ENCODE measurements around the gene SNCA. TPM values are rescaled to one million over a fixed set of nuclear protein-coding genes. Genes with fewer than 3 reads are reported as not detected.

Gene SNCA
- total RNA-seq, 1 donor from 2014 or later: 2.2 TPM

DNA sequence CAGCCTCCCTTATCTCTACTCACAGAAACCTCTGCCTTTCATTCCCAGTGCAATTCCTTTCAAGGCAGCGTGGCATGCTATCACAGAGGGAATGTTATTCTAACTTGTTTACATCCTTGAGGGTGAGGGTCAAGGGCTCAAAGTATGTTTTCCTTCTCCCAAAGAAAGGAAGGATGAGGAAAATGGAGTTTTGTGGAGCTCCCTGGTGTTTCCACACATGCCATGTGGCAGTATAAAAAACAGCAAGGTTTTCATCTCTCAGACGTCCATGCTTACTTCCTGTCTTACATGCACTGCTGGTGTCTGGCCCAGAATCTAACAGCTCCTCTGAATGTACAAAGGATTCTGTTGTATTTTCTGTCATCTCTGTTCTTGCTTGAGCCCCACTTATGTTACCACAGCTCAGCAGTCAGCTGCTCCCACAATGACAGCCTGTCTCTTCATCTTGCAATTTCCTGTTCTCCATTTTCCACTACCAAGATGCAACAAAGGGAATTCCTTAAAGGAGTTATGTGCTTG lies 128.0 kb downstream of the SNCA start:
- Mint-ChIP-seq H3K9me3 (no peaks in the 10 kb centered on the region), H3K27me3 (no peaks in the 10 kb centered on the region), H3K36me3 (ENCODE audit: low read depth) (no peaks in the 10 kb centered on the region), H3K4me3 (no peak overlapping the region), H3K27ac (no peak overlapping the region), H3K4me1 (no peaks in the 10 kb centered on the region)
- DNase-seq (no peak), ATAC-seq (ENCODE audit: low read depth) (no peak)
- POLR2A ChIA-PET: no interaction called here
- intact Hi-C loops (cut with micrococcal nuclease): no loop called here
- TF ChIP-seq, protein P1, sequence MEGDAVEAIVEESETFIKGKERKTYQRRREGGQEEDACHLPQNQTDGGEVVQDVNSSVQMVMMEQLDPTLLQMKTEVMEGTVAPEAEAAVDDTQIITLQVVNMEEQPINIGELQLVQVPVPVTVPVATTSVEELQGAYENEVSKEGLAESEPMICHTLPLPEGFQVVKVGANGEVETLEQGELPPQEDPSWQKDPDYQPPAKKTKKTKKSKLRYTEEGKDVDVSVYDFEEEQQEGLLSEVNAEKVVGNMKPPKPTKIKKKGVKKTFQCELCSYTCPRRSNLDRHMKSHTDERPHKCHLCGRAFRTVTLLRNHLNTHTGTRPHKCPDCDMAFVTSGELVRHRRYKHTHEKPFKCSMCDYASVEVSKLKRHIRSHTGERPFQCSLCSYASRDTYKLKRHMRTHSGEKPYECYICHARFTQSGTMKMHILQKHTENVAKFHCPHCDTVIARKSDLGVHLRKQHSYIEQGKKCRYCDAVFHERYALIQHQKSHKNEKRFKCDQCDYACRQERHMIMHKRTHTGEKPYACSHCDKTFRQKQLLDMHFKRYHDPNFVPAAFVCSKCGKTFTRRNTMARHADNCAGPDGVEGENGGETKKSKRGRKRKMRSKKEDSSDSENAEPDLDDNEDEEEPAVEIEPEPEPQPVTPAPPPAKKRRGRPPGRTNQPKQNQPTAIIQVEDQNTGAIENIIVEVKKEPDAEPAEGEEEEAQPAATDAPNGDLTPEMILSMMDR (IDR thresholded peaks at IDR 0.05): no peak
- CTCF ChIA-PET: no interaction called here

GRCh38 chr4:89707467-89707866 lies 129.5 kb downstream of the SNCA start:
- DNase-seq: no peak
- ATAC-seq (ENCODE audit: low read depth): no peak

GRCh38 chr4:89704651-89705395 lies 132.1 kb downstream of the SNCA start:
- TF ChIP-seq, protein P1 (IDR thresholded peaks at IDR 0.05): no peak
- ChIA-PET CTCF (no interaction called here), POLR2A (no interaction called here)
- ATAC-seq (ENCODE audit: low read depth) (no peak), DNase-seq (no peak)
- no peaks in the 10 kb centered on the region for H3K36me3 Mint-ChIP-seq (ENCODE audit: low read depth)
- no peak overlapping the region for H3K4me3 Mint-ChIP-seq
- H3K4me1 Mint-ChIP-seq: no peaks in the 10 kb centered on the region
- intact Hi-C loops (cut with micrococcal nuclease): no loop called here
- no peaks in the 10 kb centered on the region for H3K9me3 Mint-ChIP-seq
- H3K27ac Mint-ChIP-seq: no peak overlapping the region
- no peaks in the 10 kb centered on the region for H3K27me3 Mint-ChIP-seq

More at GRCh38 chr4:89707467-89707866, 129.5 kb downstream of the SNCA start:
- intact Hi-C loops (cut with micrococcal nuclease): no loop called here
- no peak overlapping the region for H3K27ac Mint-ChIP-seq
- TF ChIP-seq, protein P1 (IDR thresholded peaks at IDR 0.05): no peak
- no peaks in the 10 kb centered on the region for H3K27me3 Mint-ChIP-seq
- ChIA-PET CTCF (no interaction called here), POLR2A (no interaction called here)
- no peak overlapping the region for H3K4me3 Mint-ChIP-seq
- no peaks in the 10 kb centered on the region for H3K4me1 Mint-ChIP-seq
- H3K9me3 Mint-ChIP-seq: no peaks in the 10 kb centered on the region
- no peaks in the 10 kb centered on the region for H3K36me3 Mint-ChIP-seq (ENCODE audit: low read depth)

GRCh38 chr4:89703829-89704590 lies 133.0 kb downstream of the SNCA start:
- TF ChIP-seq, protein P1 (IDR thresholded peaks at IDR 0.05): no peak
- Mint-ChIP-seq H3K27me3 (no peaks in the 10 kb centered on the region), H3K4me1 (no peaks in the 10 kb centered on the region), H3K9me3 (no peaks in the 10 kb centered on the region), H3K36me3 (ENCODE audit: low read depth) (no peaks in the 10 kb centered on the region), H3K4me3 (no peak overlapping the region), H3K27ac (no peak overlapping the region)
- ChIA-PET CTCF (no interaction called here), POLR2A (no interaction called here)
- intact Hi-C loops (cut with micrococcal nuclease): no loop called here
- DNase-seq: no peak
- no peak for ATAC-seq (ENCODE audit: low read depth)

- H3K27me3 Mint-ChIP-seq: no peaks in the 10 kb centered on the region
- no peaks in the 10 kb centered on the region for H3K9me3 Mint-ChIP-seq
- no peaks in the 10 kb centered on the region for H3K4me1 Mint-ChIP-seq
- intact Hi-C loops (cut with micrococcal nuclease): no loop called here
- TF ChIP-seq, protein P1 (IDR thresholded peaks at IDR 0.05): no peak
- DNase-seq (no peak), ATAC-seq (ENCODE audit: low read depth) (no peak)
- ChIA-PET CTCF (no interaction called here), POLR2A (no interaction called here)
- H3K4me3 Mint-ChIP-seq: no peak overlapping the region
- H3K27ac Mint-ChIP-seq: no peak overlapping the region
- H3K36me3 Mint-ChIP-seq (ENCODE audit: low read depth): no peaks in the 10 kb centered on the region
Observed at GRCh38 chr4:89700766-89701423, 136.1 kb downstream of the SNCA start.

Measured in activated B cell treated with CpG ODN at 0.5 μM for 24 hours (primary cell).